HepG2 (cell line): ENCODE measurements around the gene POLR2M. TPM values are rescaled to one million over a fixed set of nuclear protein-coding genes. Genes with fewer than 3 reads are reported as not detected.

Source experiments
- ATAC-seq: fragments of 200-7000 bp; cut with Tn5 transposase; 3 replicates; pipeline ENCODE4 v1.9.1; 2020; ENCODE audit warnings: mild to moderate bottlenecking, moderate library complexity
- BruUV-seq: library from RNA; stranded (reverse); fragments of 400-500 nt; replicated peaks from 2 replicates; lab custom pipeline; 2021; lab: Mats Ljungman, UMichigan
- CTCF ChIA-PET: fragments of 300-600 bp; formaldehyde crosslinking; extraction: SDS; loops from one replicate; lab custom pipeline; 2021; ENCODE audit warnings: low total read pairs, inconsistent platforms, low intra/inter-chr PET ratio; lab: Yijun Ruan, JAX
- POLR2A ChIA-PET: fragments of 350-600 bp; sonication (Branson Sonifier 250); formaldehyde crosslinking; loops from one replicate; lab custom pipeline; 2020; ENCODE audit warnings: antibody characterized with exemption, inconsistent platforms; lab: Yijun Ruan, JAX
- DNase-seq: peaks from one replicate; pipeline ENCODE4 v3.0.0-alpha.2; 2015; ENCODE audit warnings: low spot score
- FAIRE-seq: peaks from 3 replicates; lab custom pipeline; 2011; peaks lifted over from hg19 to GRCh38; lab: Jason Lieb, UNC
- H2AFZ ChIP-seq: one replicate; pipeline ENCODE4 v1.6.1; 2011; ENCODE audit warnings: low read length, inconsistent platforms
- H3K27ac ChIP-seq: fragments of 300-600 bp; 3 replicates; pipeline ENCODE4 v1.8.0; 2011; ENCODE audit warnings: mixed run types, mild to moderate bottlenecking, mixed read lengths, low read length, inconsistent platforms; ENCODE audit not compliant: insufficient read depth; ENCODE audit errors: extremely low read length
- H3K27me3 ChIP-seq, 2 experiments: fragments of 200-600 bp in 1 of 2; 2 replicates in 1 of 2; 3 replicates in 1 of 2; pipeline versions ENCODE4 v1.6.0 to v1.8.0; 2011; ENCODE audit warnings: low read length in 2 of 2, mild to moderate bottlenecking in 2 of 2, moderate library complexity in 2 of 2, inconsistent platforms in 1 of 2; ENCODE audit not compliant: insufficient read depth in 2 of 2, control insufficient read depth in 1 of 2
- H3K36me3 ChIP-seq, 2 experiments: fragments of 200-600 bp in 1 of 2; replicated peaks in 1 of 2; 2 replicates in 1 of 2; 3 replicates in 1 of 2; pipeline versions ENCODE4 v1.5.1 to v1.8.0; 2011; ENCODE audit warnings: low read length in 2 of 2, inconsistent platforms in 1 of 2; ENCODE audit not compliant: insufficient read depth in 2 of 2, control insufficient read depth in 1 of 2
- H3K4me1 ChIP-seq: 2 replicates; pipeline ENCODE4 v1.5.1; 2012; ENCODE audit warnings: low read length, inconsistent platforms; ENCODE audit not compliant: insufficient read depth
- H3K4me2 ChIP-seq: 2 replicates; pipeline ENCODE4 v1.6.0; 2011; ENCODE audit warnings: low read depth, low read length, inconsistent platforms
- H3K4me3 ChIP-seq, 3 experiments: fragments of 200-600 bp in 1 of 3; sonication (generic), shearing (Covaris generic) in 1 of 3; replicated peaks in 1 of 3; 2 replicates each; pipeline ENCODE4 v1.5.1; 2011 to 2016; ENCODE audit warnings: low read length in 3 of 3, inconsistent platforms in 2 of 3, low read depth in 2 of 3, mild to moderate bottlenecking in 2 of 3, control low read depth in 1 of 3, mixed read lengths in 1 of 3; ENCODE audit not compliant: insufficient read depth in 1 of 3
- H3K79me2 ChIP-seq: one replicate; pipeline ENCODE4 v1.6.1; 2011; ENCODE audit warnings: low read length, inconsistent platforms; ENCODE audit not compliant: insufficient read depth
- H3K9ac ChIP-seq: 2 replicates; pipeline ENCODE4 v1.6.0; 2011; ENCODE audit warnings: mild to moderate bottlenecking, low read depth, low read length, inconsistent platforms; ENCODE audit not compliant: insufficient read depth
- H3K9me3 ChIP-seq: 2 replicates; pipeline ENCODE4 v1.5.1; 2012; ENCODE audit warnings: mild to moderate bottlenecking, low read length
- H4K20me1 ChIP-seq: 2 replicates; pipeline ENCODE4 v1.6.0; 2011; ENCODE audit warnings: inconsistent platforms, mild to moderate bottlenecking, low read length, moderate library complexity; ENCODE audit not compliant: insufficient read depth
- ARID2 ChIP-seq: sonication (generic); formaldehyde crosslinking; IDR thresholded peaks from 2 replicates; pipeline ENCODE4 v1.8.1; 2022; ENCODE audit warnings: mild to moderate bottlenecking, missing genetic modification reagents, borderline replicate concordance
- BRCA1 ChIP-seq: sonication (generic); formaldehyde crosslinking; IDR thresholded peaks from 2 replicates; pipeline ENCODE4 v1.4.0; 2020; ENCODE audit warnings: missing genetic modification reagents
- DRAP1 ChIP-seq: IDR thresholded peaks from 2 replicates; pipeline ENCODE4 v1.6.1; 2016; ENCODE audit warnings: missing genetic modification reagents, missing compliant biosample characterization
- GTF2F1 ChIP-seq: fragments of 150-350 bp; IDR thresholded peaks from 2 replicates; pipeline ENCODE4 v1.6.1; 2014; ENCODE audit warnings: low read length
- HNF4A ChIP-seq: sonication (generic); formaldehyde crosslinking; IDR thresholded peaks from 2 replicates; pipeline ENCODE4 v1.4.0; 2020; ENCODE audit warnings: missing genetic modification reagents
- KMT2B ChIP-seq: IDR thresholded peaks from 2 replicates; pipeline ENCODE4 v1.6.1; 2016; ENCODE audit warnings: missing genetic modification reagents, missing compliant biosample characterization
- MAFK ChIP-seq, 2 experiments: IDR thresholded peaks in 1 of 2; conservative IDR thresholded peaks in 1 of 2; 2 replicates each; pipeline ENCODE4 v1.6.1; 2011; ENCODE audit warnings: improper control_type of control experiment in 2 of 2, low read length in 2 of 2
- NCOA2 ChIP-seq: sonication (generic); formaldehyde crosslinking; IDR thresholded peaks from 2 replicates; pipeline ENCODE4 v1.8.0; 2022; ENCODE audit warnings: inconsistent platforms
- NONO ChIP-seq, 2 experiments: fragments of 450-650 bp in 1 of 2; sonication (generic) in 1 of 2; formaldehyde crosslinking in 1 of 2; IDR thresholded peaks in 1 of 2; conservative IDR thresholded peaks in 1 of 2; 2 replicates each; pipeline versions ENCODE4 v1.6.1 to v1.8.0; 2017 to 2022; ENCODE audit warnings: mild to moderate bottlenecking in 1 of 2, missing genetic modification reagents in 1 of 2, moderate library complexity in 1 of 2
- SMAD1 ChIP-seq: sonication (generic); formaldehyde crosslinking; IDR thresholded peaks from 2 replicates; pipeline ENCODE4 v1.4.0; 2020; ENCODE audit warnings: missing genetic modification reagents, low read depth, mild to moderate bottlenecking, borderline replicate concordance
- TBX2 ChIP-seq: sonication (generic); formaldehyde crosslinking; IDR thresholded peaks from 2 replicates; pipeline ENCODE4 v1.5.0; 2020; ENCODE audit warnings: missing genetic modification reagents, mild to moderate bottlenecking, borderline replicate concordance
- ZFP36L1 ChIP-seq: sonication (generic); formaldehyde crosslinking; IDR thresholded peaks from 2 replicates; pipeline ENCODE4 v1.8.0; 2022; ENCODE audit warnings: mild to moderate bottlenecking, missing genetic modification reagents, moderate library complexity
- ZNF10 ChIP-seq: sonication (generic); formaldehyde crosslinking; IDR thresholded peaks from 2 replicates; pipeline ENCODE4 v1.4.0; 2020; ENCODE audit warnings: mild to moderate bottlenecking, low read depth, missing genetic modification reagents, borderline replicate concordance
- ZNF678 ChIP-seq: sonication (generic); formaldehyde crosslinking; IDR thresholded peaks from 2 replicates; pipeline ENCODE4 v1.4.0; 2020; ENCODE audit warnings: mild to moderate bottlenecking, missing genetic modification reagents
- ZNF720 ChIP-seq: sonication (generic); formaldehyde crosslinking; IDR thresholded peaks from 2 replicates; pipeline ENCODE4 v1.4.0; 2020; ENCODE audit warnings: missing genetic modification reagents
- WGBS: methylation state at CpG from one replicate; pipeline ENCODE4 v1.1.6; 2017; ENCODE audit warnings: low lambda C conversion rate; 5-methylcytosine and 5-hydroxymethylcytosine counted together
- in situ Hi-C: cut with HindIII; loops from 2 replicates; pipeline ENCODE4 v1.10.0; 2017; ENCODE audit warnings: low pct_unique_long_range_greater_than_20kb; ENCODE audit not compliant: extremely low pct_ligation_motif_present
- intact Hi-C: fragments of 100-400 bp; cut with micrococcal nuclease; formaldehyde crosslinking; loops from one replicate; pipeline ENCODE4 v1.10.0; 2022; ENCODE audit not compliant: unreplicated experiment
- polyA plus RNA-seq, 8 experiments: library from polyadenylated mRNA; depleted of rRNA in 3 of 8; stranded (reverse) in 7 of 8; unstranded in 1 of 8; fragments of >200 nt; fragmentation: Illumina TruSeq in 4 of 8; extraction: Trizol in 4 of 8; gene quantifications; 2 replicates each; pipeline versions ENCODE4 v1.2.1 to v1.2.3, GENCODE V29; 2011 to 2016; ENCODE audit warnings: low read depth in 4 of 8, missing spikeins in 1 of 8, mixed read lengths in 1 of 8; ENCODE audit not compliant: insufficient read depth in 1 of 8
- total RNA-seq, 5 experiments: library from RNA; depleted of rRNA; stranded (reverse); fragments of >200 nt; fragmentation: Illumina TruSeq; extraction: Trizol; gene quantifications; 2 replicates each; pipeline ENCODE4 v1.2.3, GENCODE V29; 2016; ENCODE audit warnings: low read depth in 1 of 5
- TF ChIP-seq, protein P1 (sequence below): sonication (generic); formaldehyde crosslinking; IDR thresholded peaks from 2 replicates; pipeline ENCODE4 v1.9.0; 2022; ENCODE audit warnings: low read depth, missing genetic modification reagents

The POLR2M gene
- total and polyA plus RNA-seq, 2 of the 13 experiments (the other 11 are each of a cell fraction or from before 2014, with no cell fraction given), result 25.9 to 48.5 TPM

DNA sequence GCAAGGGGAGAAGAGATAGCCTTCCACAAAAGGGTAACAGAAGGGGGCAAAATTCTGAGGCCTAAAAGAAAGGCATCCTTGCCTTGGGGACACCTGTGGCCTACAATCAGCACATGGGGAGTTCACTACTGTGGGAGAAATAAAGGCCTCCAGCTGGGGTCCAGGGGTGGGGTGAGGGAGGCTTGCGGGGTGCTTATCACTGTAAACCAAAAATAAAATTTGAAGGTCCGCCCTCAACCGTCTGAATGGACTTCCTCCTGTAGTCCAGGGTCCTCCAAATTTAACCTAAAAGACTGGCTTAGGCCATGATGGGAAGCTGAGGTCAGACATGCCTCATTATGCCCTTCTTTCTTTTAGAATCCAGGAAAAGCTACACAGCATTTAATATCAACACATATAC lies 2.1 kb upstream of the POLR2M start:
- H3K9me3 ChIP-seq, result peaks cover 5% of the 10 kb centered on the region; the same call in 1 of the 2 replicates
- BruUV-seq, result no TSS peak
- H3K4me1 ChIP-seq, result peaks cover 17% of the 10 kb centered on the region
- no peak overlapping the region for H3K9ac ChIP-seq
- H4K20me1 ChIP-seq, result no peaks in the 10 kb centered on the region
- no peak overlapping the region for H3K4me2 ChIP-seq
- ChIA-PET POLR2A (no interaction called here), CTCF (no interaction called here)
- H2AFZ ChIP-seq, result no peak overlapping the region
- in situ Hi-C loops (no loop called here), intact Hi-C loops (no loop called here)
- no peak overlapping the region for H3K27ac ChIP-seq
- peaks cover 0 to 22% of the 10 kb centered on the region in 2 experiments; a peak in 3 of 5 replicates for H3K27me3 ChIP-seq
- FAIRE-seq, result no peak
- no peak for ATAC-seq
- TF ChIP-seq GTF2F1 (no peak), KMT2B (CRISPR knock-in tag) (no peak), BRCA1 (CRISPR knock-in tag) (no peak), ARID2 (CRISPR knock-in tag) (no peak), ZNF678 (no peak), DRAP1 (CRISPR knock-in tag) (no peak)
- TF ChIP-seq, all 625 proteins: peak for 0
- WGBS, result 60% methylated on average over 3 of the region's 3 CpGs
- peaks cover 17% of the 10 kb centered on the region for H3K79me2 ChIP-seq
- H3K36me3 ChIP-seq, result peaks cover 0 to 6% of the 10 kb centered on the region in 2 experiments; a peak in 3 of 5 replicates
- DNase-seq, result no peak
- H3K4me3 ChIP-seq, result no peak overlapping the region

DNA sequence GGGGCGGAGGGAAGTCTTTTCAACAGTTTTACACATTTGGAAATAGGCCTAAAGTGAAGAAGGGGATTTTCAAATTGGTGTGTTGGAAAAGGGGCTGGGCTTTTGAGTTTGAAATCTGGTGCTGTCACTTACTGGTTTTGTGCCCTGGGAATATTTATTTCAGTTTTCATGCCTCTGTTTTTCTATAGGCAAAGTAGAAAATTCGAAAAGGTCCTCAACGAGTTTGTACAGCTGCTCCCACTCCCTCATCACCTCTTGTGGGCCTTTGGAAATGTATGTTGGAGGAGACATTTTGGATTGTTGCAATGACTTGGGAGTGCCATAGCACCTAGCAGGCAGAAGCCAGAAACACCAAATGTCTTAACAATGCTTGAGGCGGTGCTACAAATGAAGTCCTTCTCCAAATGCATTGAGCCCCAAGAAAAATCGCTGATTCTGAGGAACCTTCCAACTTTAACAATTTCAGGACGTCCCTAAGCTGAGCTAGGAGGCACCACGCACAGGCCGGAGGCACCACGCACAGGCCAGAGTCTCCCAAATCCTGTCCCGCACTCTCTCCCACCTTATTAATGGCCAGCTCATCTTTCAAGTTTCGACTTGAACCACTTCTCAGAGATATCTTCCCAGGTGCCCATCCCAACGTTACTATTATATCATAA lies 639 bp upstream of the POLR2M start:
- H3K4me1 ChIP-seq, result peaks cover 17% of the 10 kb centered on the region
- H3K9ac ChIP-seq, result no peak overlapping the region
- in situ Hi-C loops, result no loop called here
- 92% methylated on average over 11 of the region's 12 CpGs for WGBS
- ChIA-PET CTCF (no interaction called here), POLR2A (interaction anchor here (0.7 to 1.2 kb wide), 3 partner anchors 27 to 146 kb away, joined by 3 read pairs; no protein-coding TSS in a partner anchor)
- peak overlapping the region; percentile 71 for H2AFZ ChIP-seq
- FAIRE-seq (no peak), DNase-seq (no peak), ATAC-seq (no peak)
- peaks cover 5% of the 10 kb centered on the region; the same call in 1 of the 2 replicates for H3K9me3 ChIP-seq
- H3K27ac ChIP-seq, result no peak overlapping the region
- H3K4me3 ChIP-seq, result peak overlapping the region; percentile 80 to 95 (median 86); a peak in 3 of 6 replicates
- peaks cover 17% of the 10 kb centered on the region for H3K79me2 ChIP-seq
- H3K27me3 ChIP-seq, result peaks cover 0 to 17% of the 10 kb centered on the region in 2 experiments; a peak in 3 of 5 replicates
- intact Hi-C loops, result no loop called here
- peaks cover 2 to 18% of the 10 kb centered on the region in 2 experiments for H3K36me3 ChIP-seq
- no TSS peak for BruUV-seq
- H4K20me1 ChIP-seq, result no peaks in the 10 kb centered on the region
- H3K4me2 ChIP-seq, result peak overlapping the region; percentile 67
- TF ChIP-seq NONO (IDR thresholded peaks at IDR 0.05), result no peak
- no peak for TF ChIP-seq NONO (CRISPR knock-in tag; conservative IDR thresholded peaks at IDR 0.05)
- TF ChIP-seq, protein P1, sequence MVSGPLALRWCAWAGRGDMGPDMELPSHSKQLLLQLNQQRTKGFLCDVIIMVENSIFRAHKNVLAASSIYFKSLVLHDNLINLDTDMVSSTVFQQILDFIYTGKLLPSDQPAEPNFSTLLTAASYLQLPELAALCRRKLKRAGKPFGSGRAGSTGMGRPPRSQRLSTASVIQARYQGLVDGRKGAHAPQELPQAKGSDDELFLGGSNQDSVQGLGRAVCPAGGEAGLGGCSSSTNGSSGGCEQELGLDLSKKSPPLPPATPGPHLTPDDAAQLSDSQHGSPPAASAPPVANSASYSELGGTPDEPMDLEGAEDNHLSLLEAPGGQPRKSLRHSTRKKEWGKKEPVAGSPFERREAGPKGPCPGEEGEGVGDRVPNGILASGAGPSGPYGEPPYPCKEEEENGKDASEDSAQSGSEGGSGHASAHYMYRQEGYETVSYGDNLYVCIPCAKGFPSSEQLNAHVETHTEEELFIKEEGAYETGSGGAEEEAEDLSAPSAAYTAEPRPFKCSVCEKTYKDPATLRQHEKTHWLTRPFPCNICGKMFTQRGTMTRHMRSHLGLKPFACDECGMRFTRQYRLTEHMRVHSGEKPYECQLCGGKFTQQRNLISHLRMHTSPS (CRISPR knock-in tag), result no peak
- TF ChIP-seq TBX2, result no peak
- no peak for TF ChIP-seq MAFK (conservative IDR thresholded peaks at IDR 0.05 in 1 of 2, IDR thresholded peaks at IDR 0.05 in 1 of 2; ENCODE audit: low read length in 2 of 2)
- TF ChIP-seq ZNF10 (CRISPR knock-in tag), result no peak
- no peak for TF ChIP-seq ZFP36L1
- TF ChIP-seq NCOA2 (CRISPR knock-in tag), result no peak
- no peak for TF ChIP-seq SMAD1 (CRISPR knock-in tag)
- no peak for TF ChIP-seq ZNF720 (CRISPR knock-in tag)
- no peak for TF ChIP-seq HNF4A
